Measurements from ENCODE around the gene REEP1.
A peak's percentile ranks its signal among the peaks of the same experiment; 100 is the strongest.

Gene REEP1

DNA sequence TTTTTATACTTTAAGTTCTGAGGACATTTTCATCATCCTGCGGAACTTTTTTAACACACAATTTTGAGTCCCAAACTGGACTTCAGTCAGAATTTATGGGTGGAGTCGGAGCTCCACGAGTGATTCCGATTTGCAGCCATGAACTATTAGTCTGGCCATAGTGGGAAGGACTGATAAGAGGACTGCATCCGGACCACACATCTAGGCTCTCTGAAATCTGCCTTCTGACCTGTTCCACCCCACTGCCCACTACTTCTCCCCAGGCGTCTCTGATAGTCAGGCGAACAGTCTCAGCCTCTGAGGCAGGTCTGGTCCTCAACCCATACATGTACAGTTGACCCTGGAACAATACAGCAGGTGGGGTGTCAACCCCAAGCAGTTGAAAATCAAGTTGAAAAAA lies 133.0 kb downstream of the REEP1 start:
- H3K4me3 ChIP-seq (ENCODE audit: low read depth, low read length), result no peak overlapping the region
- TF ChIP-seq, protein P1, sequence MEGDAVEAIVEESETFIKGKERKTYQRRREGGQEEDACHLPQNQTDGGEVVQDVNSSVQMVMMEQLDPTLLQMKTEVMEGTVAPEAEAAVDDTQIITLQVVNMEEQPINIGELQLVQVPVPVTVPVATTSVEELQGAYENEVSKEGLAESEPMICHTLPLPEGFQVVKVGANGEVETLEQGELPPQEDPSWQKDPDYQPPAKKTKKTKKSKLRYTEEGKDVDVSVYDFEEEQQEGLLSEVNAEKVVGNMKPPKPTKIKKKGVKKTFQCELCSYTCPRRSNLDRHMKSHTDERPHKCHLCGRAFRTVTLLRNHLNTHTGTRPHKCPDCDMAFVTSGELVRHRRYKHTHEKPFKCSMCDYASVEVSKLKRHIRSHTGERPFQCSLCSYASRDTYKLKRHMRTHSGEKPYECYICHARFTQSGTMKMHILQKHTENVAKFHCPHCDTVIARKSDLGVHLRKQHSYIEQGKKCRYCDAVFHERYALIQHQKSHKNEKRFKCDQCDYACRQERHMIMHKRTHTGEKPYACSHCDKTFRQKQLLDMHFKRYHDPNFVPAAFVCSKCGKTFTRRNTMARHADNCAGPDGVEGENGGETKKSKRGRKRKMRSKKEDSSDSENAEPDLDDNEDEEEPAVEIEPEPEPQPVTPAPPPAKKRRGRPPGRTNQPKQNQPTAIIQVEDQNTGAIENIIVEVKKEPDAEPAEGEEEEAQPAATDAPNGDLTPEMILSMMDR (IDR thresholded peaks at IDR 0.05; ENCODE audit: low read depth, low read length), result no peak

DNA sequence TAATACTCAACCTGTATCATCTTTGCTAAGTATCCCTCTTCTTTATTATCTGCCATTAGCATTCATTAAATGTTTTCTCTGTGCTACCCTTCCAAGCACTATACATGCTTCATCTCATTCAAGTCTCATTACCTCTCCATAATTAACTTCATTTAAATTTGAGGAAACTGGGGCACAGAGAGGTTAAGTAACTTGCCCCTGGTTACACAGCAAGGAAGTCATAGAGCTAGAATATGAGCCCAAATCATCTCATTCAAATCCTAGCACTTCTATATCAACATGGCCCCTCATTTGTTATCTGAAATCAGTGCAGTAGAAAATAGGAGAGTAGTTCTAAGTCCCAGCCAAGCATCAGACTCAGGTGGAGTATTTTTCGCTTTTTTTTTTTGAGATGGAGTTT lies 133.8 kb downstream of the REEP1 start:
- H3K4me3 ChIP-seq (ENCODE audit: low read depth, low read length), result no peak overlapping the region
- TF ChIP-seq, protein P1 (IDR thresholded peaks at IDR 0.05; ENCODE audit: low read depth, low read length), result no peak

DNA sequence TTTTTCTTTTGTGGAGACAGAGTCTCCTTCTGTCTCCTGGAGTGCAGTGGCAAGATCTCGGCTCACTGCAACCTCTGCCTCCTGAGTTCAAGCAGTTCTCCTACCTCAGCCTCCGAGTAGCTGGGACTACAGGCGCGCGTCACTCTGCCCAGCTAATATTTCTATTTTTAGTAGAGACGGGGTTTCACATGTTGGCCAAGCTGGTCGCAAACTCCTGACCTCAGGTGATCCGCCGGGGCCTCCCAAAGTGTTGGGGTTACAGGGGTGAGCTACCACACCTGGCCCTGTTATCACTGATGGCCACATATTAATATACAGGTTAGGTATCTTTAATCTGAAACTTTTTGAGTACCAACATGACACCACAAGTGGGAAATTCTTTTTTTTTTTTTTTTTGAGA lies 134.7 kb downstream of the REEP1 start:
- TF ChIP-seq, protein P1 (IDR thresholded peaks at IDR 0.05; ENCODE audit: low read depth, low read length), result no peak
- no peak overlapping the region for H3K4me3 ChIP-seq (ENCODE audit: low read depth, low read length)

DNA sequence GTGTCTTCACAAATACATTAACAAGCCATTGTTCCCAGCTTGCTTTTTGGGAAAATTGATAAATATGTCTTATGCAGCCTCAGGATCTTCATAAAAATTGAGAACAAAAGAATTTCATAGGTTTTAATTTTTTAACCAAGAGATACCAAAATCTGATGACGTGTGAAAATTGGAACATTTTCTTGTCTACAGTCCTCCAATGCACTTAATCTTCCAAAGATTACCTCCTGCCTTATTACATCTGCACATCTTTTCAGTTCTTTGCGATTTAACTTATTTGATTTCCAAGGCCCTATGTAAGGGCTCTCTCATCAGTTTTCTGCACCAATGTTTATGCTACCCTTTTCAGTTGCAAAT lies 135.1 kb downstream of the REEP1 start:
- no peak overlapping the region for H3K4me3 ChIP-seq (ENCODE audit: low read depth, low read length)
- TF ChIP-seq, protein P1 (IDR thresholded peaks at IDR 0.05; ENCODE audit: low read depth, low read length), result no peak

DNA sequence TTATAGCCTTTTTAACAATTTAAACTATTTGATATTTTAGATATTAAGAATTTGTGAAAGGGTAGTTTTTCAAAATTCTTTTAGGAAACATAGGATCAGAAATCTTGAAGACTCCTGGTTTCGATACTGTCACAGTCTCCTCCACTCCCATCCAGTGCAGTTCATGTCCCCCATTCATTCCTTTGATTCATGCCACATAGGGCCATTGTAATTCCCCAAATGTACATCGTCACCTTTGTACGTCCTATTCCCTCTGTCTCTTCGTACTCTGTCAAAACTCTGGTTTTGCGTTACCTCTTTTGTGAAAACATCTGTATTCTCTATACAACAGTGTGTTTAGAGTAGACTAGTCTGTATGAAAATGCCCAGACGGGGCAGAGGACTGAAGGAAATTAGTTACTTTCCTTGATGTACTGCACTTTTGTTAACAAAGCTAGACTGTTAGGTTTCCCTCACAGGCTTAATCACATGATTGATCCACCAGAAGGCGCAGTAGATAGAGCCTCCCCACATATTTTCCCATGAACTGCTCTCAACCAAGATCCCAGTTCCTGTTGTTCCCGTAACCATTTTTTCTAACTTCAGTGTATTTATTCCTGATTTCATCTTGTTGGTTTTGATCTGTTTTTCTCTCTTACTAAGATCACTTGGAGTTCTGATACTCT lies 135.6 kb downstream of the REEP1 start:
- no peak overlapping the region for H3K4me3 ChIP-seq (ENCODE audit: low read depth, low read length)
- TF ChIP-seq, protein P1 (IDR thresholded peaks at IDR 0.05; ENCODE audit: low read depth, low read length), result no peak

DNA sequence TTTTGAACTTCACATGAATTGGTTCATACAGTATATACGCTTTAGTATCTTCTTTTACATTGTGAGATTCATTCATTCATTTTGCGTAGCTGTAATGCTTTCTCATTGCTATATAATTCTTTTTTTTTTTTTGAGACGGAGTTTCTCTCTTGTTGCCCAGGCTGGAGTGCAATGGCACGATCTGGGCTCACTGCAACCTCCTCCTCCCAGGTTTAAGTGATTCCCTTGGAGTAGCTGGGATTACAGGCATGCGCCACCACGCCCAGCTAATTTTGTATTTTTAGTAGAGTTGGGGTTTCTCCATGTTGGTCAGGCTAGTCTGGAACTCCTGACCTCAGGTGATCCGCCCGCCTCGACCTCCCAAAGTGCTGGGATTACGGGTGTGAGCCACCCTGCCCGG lies 136.9 kb downstream of the REEP1 start:
- peak overlapping the region; percentile 92; the same call in 1 of the 2 replicates for H3K4me3 ChIP-seq (ENCODE audit: low read depth, low read length)

DNA sequence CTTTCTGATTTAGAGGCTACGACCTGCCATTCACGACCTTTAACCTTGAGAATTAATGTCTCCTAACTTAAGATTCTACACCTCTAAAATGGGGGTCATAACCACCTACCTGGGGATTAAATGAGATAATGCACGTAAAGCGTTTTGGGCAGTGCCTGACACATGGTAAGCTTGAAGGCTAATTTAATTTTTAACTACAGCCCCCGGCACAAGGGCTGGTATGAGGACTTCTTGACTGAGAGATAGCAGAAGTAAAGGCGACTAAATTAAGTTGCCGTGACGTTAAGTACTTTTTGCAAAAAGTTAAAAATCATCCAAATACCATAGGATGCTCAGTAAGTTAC lies 137.6 kb downstream of the REEP1 start:
- TF ChIP-seq, protein P1 (IDR thresholded peaks at IDR 0.05; ENCODE audit: low read depth, low read length), result no peak
- H3K4me3 ChIP-seq (ENCODE audit: low read depth, low read length), result peak overlapping the region; percentile 92

DNA sequence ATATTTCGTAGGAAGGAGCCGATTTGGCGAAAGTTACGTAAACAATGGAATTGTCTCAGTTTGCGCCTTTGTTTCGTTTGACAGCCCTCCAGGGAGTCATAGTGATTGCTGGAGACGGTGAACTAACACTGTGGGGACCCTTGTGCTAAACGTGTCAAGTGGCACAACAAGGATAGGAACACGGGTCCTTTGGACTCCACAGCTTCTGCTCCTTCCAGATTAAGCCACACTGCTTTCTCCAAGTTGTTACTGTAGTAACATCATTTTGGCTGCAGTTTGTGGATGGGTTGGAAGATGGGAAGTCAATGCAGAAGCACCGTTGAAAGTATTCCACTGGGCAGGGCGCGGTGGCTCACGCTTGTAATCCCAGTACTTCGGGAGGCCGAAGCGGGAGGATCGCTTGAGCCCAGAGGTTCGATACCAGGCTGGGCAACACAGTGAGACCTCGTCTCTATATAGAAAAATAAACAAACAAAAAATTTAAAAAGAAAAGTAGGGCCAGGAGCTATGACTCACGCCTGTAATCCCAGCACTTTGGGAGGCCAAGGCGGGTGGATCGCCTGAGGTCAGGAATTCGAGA lies 141.5 kb downstream of the REEP1 start:
- TF ChIP-seq, protein P1 (IDR thresholded peaks at IDR 0.05; ENCODE audit: low read depth, low read length), result no peak
- peak overlapping the region; percentile 93 for H3K4me3 ChIP-seq (ENCODE audit: low read depth, low read length)

Data from WI38 (cell line).